ENCODE results near the gene DIS3L2.

The DIS3L2 gene

GRCh38 chr2:232001073-232001472, 39.6 kb downstream of the DIS3L2 start:
- TF ChIP-seq CTCF (IDR thresholded peaks at IDR 0.05; ENCODE audit: extremely low read depth, insufficient read depth, missing control alignments): no peak
- in situ Hi-C loops (cut with MboI; ENCODE audit: low pct_unique_long_range_greater_than_20kb, low sequenced_read_pairs, unreplicated experiment): no loop called here
- no peak for DNase-seq (ENCODE audit: low spot score)

GRCh38 chr2:232006253-232006652, 44.7 kb downstream of the DIS3L2 start:
- DNase-seq (ENCODE audit: low spot score): no peak
- no peak for TF ChIP-seq CTCF (IDR thresholded peaks at IDR 0.05; ENCODE audit: extremely low read depth, insufficient read depth, missing control alignments)
- in situ Hi-C loops (cut with MboI; ENCODE audit: low pct_unique_long_range_greater_than_20kb, low sequenced_read_pairs, unreplicated experiment): no loop called here

- no peak for TF ChIP-seq CTCF (IDR thresholded peaks at IDR 0.05; ENCODE audit: extremely low read depth, insufficient read depth, missing control alignments)
- in situ Hi-C loops (cut with MboI; ENCODE audit: low pct_unique_long_range_greater_than_20kb, low sequenced_read_pairs, unreplicated experiment): no loop called here
- DNase-seq (ENCODE audit: low spot score): no peak
These were observed 47.6 kb downstream of the DIS3L2 start for GRCh38 chr2:232008907-232009638.

- TF ChIP-seq CTCF (IDR thresholded peaks at IDR 0.05; ENCODE audit: extremely low read depth, insufficient read depth, missing control alignments): no peak
- in situ Hi-C loops (cut with MboI; ENCODE audit: low pct_unique_long_range_greater_than_20kb, low sequenced_read_pairs, unreplicated experiment): no loop called here
- no peak for DNase-seq (ENCODE audit: low spot score)
These were observed 48.2 kb downstream of the DIS3L2 start for GRCh38 chr2:232009639-232010274.

GRCh38 chr2:232013701-232014353, 52.3 kb downstream of the DIS3L2 start:
- no peak for TF ChIP-seq CTCF (IDR thresholded peaks at IDR 0.05; ENCODE audit: extremely low read depth, insufficient read depth, missing control alignments)
- no peak for DNase-seq (ENCODE audit: low spot score)
- in situ Hi-C loops (cut with MboI; ENCODE audit: low pct_unique_long_range_greater_than_20kb, low sequenced_read_pairs, unreplicated experiment): no loop called here

- TF ChIP-seq CTCF (IDR thresholded peaks at IDR 0.05; ENCODE audit: extremely low read depth, insufficient read depth, missing control alignments): no peak
- in situ Hi-C loops (cut with MboI; ENCODE audit: low pct_unique_long_range_greater_than_20kb, low sequenced_read_pairs, unreplicated experiment): no loop called here
- DNase-seq (ENCODE audit: low spot score): no peak
These were observed 53.2 kb downstream of the DIS3L2 start for GRCh38 chr2:232014681-232015080.

Data from GM13977 (cell line).